ENCODE data around the gene CD99L2.

DNA sequence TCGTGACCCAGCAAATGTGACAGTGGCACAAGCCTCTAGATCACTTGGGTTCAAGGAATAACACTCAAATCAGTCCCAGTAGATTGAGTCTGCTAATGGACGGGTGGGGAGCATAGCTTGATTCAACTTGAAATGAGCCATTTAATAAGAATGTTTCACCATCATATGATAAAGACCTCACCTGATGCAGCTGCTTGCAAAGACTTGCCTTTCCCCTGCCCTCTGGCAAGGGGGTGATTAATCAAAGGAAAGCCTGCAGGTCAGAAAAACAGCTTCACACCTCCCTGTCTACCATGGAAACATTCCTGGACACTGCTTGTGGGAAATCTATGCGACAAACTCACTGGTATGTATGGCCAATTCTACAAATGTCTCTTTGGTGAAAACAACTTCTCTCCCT, 54.5 kb downstream of the CD99L2 start:
- no peak for TF ChIP-seq POLR2A (IDR thresholded peaks at IDR 0.05)
- TF ChIP-seq, protein P1, sequence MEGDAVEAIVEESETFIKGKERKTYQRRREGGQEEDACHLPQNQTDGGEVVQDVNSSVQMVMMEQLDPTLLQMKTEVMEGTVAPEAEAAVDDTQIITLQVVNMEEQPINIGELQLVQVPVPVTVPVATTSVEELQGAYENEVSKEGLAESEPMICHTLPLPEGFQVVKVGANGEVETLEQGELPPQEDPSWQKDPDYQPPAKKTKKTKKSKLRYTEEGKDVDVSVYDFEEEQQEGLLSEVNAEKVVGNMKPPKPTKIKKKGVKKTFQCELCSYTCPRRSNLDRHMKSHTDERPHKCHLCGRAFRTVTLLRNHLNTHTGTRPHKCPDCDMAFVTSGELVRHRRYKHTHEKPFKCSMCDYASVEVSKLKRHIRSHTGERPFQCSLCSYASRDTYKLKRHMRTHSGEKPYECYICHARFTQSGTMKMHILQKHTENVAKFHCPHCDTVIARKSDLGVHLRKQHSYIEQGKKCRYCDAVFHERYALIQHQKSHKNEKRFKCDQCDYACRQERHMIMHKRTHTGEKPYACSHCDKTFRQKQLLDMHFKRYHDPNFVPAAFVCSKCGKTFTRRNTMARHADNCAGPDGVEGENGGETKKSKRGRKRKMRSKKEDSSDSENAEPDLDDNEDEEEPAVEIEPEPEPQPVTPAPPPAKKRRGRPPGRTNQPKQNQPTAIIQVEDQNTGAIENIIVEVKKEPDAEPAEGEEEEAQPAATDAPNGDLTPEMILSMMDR (IDR thresholded peaks at IDR 0.05), result no peak

Measured in uterus (tissue), 2 donors.